ENCODE data around the gene ARNT2. TPM values are rescaled to one million over a fixed set of nuclear protein-coding genes. Genes with fewer than 3 reads are reported as not detected.

Gene ARNT2
- total RNA-seq, 1 donor from 2014 or later = 8.1 TPM

DNA sequence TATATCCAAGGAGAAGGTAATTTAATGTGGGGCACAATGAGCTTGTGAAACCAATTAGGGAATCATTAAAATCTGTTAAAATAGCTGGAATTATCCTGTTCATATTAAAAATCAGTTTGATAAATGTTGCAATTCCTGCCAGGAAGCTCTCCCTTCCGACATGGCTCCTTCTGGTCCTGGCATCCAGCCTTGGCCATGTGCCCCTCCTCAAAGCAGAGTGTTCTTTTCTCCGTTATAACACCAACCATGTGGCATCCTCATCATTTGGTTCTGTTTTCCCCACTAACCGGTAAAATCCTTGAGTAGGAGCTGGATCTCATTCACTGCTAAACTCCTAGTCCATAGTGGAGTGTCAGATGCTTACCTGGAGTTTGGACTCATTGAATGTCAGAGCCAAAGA is 127.2 kb downstream of the ARNT2 start:
- Histone ChIP-seq H3K27ac (peak overlapping the region; percentile 30), H3K4me1 (peaks cover 16% of the 10 kb centered on the region), H3K9me3 (no peaks in the 10 kb centered on the region), H3K4me3 (no peak overlapping the region), H3K36me3 (no peaks in the 10 kb centered on the region), H3K27me3 (no peaks in the 10 kb centered on the region)
- no peak for DNase-seq (ENCODE audit: extremely low spot score in 2 of 2)
- intact Hi-C loops (cut with DNase I) = no loop called here
- TF ChIP-seq POLR2A (IDR thresholded peaks at IDR 0.05) = no peak

DNA sequence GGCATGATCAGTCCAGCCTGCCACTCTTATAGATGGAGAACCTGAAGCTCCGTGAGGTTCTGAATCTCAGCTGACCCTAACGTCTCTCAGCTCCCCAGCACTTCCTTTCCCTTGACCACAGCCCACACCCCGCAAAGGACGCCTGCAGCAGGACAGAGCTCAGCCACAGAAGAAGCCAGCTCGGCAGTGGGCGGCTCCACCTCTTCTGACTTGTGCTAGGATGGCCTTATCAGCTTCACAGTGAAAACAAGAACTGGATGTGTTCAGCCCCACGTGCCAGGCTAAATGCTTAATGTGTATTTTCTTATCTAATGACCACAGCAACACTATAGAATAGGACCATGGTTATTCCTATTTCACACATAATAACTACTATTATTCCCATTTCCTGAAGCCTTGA is 127.6 kb downstream of the ARNT2 start:
- TF ChIP-seq POLR2AphosphoS5 (IDR thresholded peaks at IDR 0.05; ENCODE audit: insufficient read depth in 1 of 2, low read depth in 1 of 2) = no peak
- TF ChIP-seq, protein P1, sequence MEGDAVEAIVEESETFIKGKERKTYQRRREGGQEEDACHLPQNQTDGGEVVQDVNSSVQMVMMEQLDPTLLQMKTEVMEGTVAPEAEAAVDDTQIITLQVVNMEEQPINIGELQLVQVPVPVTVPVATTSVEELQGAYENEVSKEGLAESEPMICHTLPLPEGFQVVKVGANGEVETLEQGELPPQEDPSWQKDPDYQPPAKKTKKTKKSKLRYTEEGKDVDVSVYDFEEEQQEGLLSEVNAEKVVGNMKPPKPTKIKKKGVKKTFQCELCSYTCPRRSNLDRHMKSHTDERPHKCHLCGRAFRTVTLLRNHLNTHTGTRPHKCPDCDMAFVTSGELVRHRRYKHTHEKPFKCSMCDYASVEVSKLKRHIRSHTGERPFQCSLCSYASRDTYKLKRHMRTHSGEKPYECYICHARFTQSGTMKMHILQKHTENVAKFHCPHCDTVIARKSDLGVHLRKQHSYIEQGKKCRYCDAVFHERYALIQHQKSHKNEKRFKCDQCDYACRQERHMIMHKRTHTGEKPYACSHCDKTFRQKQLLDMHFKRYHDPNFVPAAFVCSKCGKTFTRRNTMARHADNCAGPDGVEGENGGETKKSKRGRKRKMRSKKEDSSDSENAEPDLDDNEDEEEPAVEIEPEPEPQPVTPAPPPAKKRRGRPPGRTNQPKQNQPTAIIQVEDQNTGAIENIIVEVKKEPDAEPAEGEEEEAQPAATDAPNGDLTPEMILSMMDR (IDR thresholded peaks at IDR 0.05) = no peak
- no peak for TF ChIP-seq POLR2A (IDR thresholded peaks at IDR 0.05)
- H3K4me3 ChIP-seq = no peak overlapping the region
- no peaks in the 10 kb centered on the region for H3K27me3 ChIP-seq
- intact Hi-C loops (cut with DNase I) = no loop called here
- H3K36me3 ChIP-seq = no peaks in the 10 kb centered on the region
- peak overlapping the region; percentile 30 for H3K27ac ChIP-seq
- no peak for DNase-seq (ENCODE audit: extremely low spot score in 2 of 2)
- H3K4me1 ChIP-seq = peaks cover 16% of the 10 kb centered on the region
- no peaks in the 10 kb centered on the region for H3K9me3 ChIP-seq

DNA sequence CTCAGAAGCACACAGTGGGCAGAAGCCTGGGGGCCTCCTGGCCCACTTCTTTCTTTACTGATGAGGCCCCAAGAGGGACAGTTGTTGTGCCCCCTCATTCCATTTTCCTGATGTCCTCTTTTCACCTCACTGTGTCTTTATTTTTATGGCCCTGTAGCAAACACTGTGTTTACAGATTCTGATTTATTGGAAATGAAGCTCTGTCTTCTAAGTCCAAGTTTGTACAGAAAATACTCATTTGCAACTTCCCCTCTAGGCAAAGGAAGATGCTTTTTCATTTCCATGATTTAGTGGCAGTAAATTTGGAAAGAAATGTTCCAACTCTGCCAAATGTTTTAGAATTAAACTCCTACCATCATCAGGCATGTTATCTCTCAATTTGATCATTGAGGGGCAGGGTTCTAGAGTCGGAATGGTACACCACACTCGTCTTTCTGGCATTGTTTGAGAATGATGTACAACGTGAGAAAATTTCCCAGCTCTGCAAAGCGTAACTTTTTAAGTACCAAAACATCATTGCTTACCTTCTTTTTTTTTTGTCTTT is 129.7 kb downstream of the ARNT2 start:
- Histone ChIP-seq H3K27ac (no peak overlapping the region), H3K4me3 (no peak overlapping the region), H3K4me1 (peaks cover 16% of the 10 kb centered on the region), H3K27me3 (no peaks in the 10 kb centered on the region), H3K36me3 (no peaks in the 10 kb centered on the region), H3K9me3 (no peaks in the 10 kb centered on the region)
- DNase-seq (ENCODE audit: extremely low spot score in 2 of 2) = no peak
- intact Hi-C loops (cut with DNase I) = no loop called here
- TF ChIP-seq POLR2AphosphoS5 (IDR thresholded peaks at IDR 0.05; ENCODE audit: insufficient read depth in 1 of 2, low read depth in 1 of 2) (no peak), POLR2A (IDR thresholded peaks at IDR 0.05) (no peak)

DNA sequence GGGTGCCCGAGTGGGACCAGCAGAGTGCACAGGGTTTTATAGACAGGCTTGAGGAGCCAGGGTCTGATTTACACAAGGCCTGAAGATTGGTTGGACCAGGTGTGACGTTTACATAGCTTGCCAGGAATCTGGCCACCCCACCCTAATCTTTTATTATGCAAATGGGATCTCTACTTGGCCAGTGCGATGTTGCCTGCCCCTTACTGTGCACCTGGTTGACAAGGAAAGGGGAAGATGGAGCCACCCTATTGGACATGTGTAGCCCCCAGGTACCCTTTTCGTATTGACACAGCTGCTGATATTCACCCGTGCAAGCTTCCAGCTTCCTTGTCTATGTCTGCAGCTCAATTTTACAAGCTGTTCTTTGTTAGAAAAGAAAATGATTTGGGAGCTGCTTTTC is 132.0 kb downstream of the ARNT2 start:
- DNase-seq (ENCODE audit: extremely low spot score in 2 of 2) = no peak
- Histone ChIP-seq H3K27ac (no peak overlapping the region), H3K36me3 (no peaks in the 10 kb centered on the region), H3K27me3 (no peaks in the 10 kb centered on the region), H3K4me1 (peaks cover 7% of the 10 kb centered on the region), H3K4me3 (no peak overlapping the region), H3K9me3 (no peaks in the 10 kb centered on the region)
- TF ChIP-seq POLR2A (IDR thresholded peaks at IDR 0.05) (no peak), POLR2AphosphoS5 (IDR thresholded peaks at IDR 0.05; ENCODE audit: insufficient read depth in 1 of 2, low read depth in 1 of 2) (no peak)
- TF ChIP-seq, protein P1 (IDR thresholded peaks at IDR 0.05) = no peak
- intact Hi-C loops (cut with DNase I) = no loop called here

DNA sequence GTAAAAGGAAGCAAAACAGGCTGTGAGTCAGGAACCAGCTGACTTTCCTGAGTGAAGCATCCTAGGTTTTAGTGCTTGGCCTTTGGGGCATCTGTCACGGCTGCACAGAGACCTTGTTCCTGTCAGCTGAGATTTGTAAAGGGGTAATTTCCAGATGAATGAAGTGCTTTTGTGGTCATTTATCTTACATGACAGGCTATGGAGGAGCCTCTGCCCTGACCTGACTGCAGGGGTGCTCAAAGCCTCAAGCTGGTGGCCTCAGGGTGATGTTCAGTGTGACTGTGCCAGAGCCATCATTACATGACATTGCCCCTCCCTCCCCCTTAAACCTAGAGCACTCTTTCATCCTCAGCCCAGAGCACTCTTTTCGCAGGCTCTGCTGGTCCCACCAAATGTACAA is 132.5 kb downstream of the ARNT2 start:
- Histone ChIP-seq H3K27me3 (no peaks in the 10 kb centered on the region), H3K27ac (no peak overlapping the region), H3K4me1 (peaks cover 2% of the 10 kb centered on the region), H3K4me3 (no peak overlapping the region), H3K9me3 (no peaks in the 10 kb centered on the region), H3K36me3 (no peaks in the 10 kb centered on the region)
- TF ChIP-seq, protein P1 (IDR thresholded peaks at IDR 0.05) = no peak
- TF ChIP-seq POLR2AphosphoS5 (IDR thresholded peaks at IDR 0.05; ENCODE audit: insufficient read depth in 1 of 2, low read depth in 1 of 2) (no peak), POLR2A (IDR thresholded peaks at IDR 0.05) (no peak)
- no peak for DNase-seq (ENCODE audit: extremely low spot score in 2 of 2)
- intact Hi-C loops (cut with DNase I) = no loop called here

DNA sequence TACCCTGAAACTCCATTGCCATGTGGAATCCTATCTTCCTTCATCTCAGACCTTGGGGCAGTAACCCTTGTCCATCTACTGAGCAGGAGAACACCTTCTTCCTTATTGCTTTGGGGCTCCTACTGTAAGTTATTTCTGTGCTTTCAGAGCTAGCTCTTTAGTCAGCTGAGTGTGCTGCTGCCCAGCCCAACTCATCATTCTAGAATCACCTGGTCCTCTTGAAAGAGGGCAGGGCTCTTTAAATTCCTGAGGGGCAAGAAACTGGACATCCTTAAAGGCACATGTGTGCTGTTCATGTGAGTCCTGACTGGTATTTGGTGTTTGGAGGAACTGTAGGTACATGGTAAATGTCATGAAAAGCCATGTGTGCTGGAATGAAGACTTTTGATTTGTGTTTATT is 140.9 kb downstream of the ARNT2 start:
- no peak for DNase-seq (ENCODE audit: extremely low spot score in 2 of 2)
- no peaks in the 10 kb centered on the region for H3K27me3 ChIP-seq
- H3K4me1 ChIP-seq = no peaks in the 10 kb centered on the region
- H3K9me3 ChIP-seq = no peaks in the 10 kb centered on the region
- H3K27ac ChIP-seq = no peak overlapping the region
- no peak overlapping the region for H3K4me3 ChIP-seq
- TF ChIP-seq POLR2AphosphoS5 (IDR thresholded peaks at IDR 0.05; ENCODE audit: insufficient read depth in 1 of 2, low read depth in 1 of 2) (no peak), POLR2A (IDR thresholded peaks at IDR 0.05) (no peak)
- TF ChIP-seq, protein P1 (IDR thresholded peaks at IDR 0.05) = no peak
- H3K36me3 ChIP-seq = no peaks in the 10 kb centered on the region
- intact Hi-C loops (cut with DNase I) = no loop called here

Data from vagina (tissue), 2 donors.